ENCODE results near the gene SRP14.
"Not testable (repeated sequence)": the region's sequence is repeated elsewhere in the genome, so short reads cannot be mapped to it uniquely, and the experiment has no call there.

SRP14 gene

DNA sequence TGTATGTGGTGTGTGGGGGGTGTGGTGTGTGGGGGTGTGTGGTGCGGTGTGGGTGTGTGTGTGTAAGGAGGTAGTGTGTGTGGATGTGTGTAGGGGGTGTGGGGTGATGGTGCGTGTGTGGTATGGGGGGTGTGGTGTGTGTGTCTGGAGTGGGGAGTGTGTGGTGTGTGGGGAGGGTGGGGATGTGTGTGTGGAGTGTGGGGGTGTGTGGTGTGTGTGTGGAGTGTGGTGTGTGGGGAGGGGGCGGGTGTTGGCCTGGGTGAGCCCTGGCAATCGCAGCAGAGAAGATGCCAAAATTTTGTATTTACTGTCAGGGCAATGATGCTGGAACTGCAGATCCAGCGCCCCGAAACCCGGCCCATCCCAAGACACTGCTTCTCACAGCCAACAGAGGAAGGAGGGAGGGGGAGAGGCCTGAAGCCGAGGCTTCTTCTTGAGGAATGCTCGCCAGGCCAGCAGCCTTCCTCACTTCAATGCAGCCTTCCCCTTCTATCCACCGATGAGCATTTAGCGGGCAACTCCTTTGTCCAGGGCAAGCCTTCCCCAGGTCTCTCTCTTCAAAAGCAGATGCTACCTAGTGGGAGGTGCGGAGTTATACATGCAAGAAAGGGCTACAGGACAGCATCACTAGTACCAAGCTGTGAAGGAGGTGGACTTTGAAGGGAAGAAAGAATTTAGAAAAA, 11.9 kb upstream of the SRP14 start:
- DNase-seq (ENCODE audit: low spot score): no peak

DNA sequence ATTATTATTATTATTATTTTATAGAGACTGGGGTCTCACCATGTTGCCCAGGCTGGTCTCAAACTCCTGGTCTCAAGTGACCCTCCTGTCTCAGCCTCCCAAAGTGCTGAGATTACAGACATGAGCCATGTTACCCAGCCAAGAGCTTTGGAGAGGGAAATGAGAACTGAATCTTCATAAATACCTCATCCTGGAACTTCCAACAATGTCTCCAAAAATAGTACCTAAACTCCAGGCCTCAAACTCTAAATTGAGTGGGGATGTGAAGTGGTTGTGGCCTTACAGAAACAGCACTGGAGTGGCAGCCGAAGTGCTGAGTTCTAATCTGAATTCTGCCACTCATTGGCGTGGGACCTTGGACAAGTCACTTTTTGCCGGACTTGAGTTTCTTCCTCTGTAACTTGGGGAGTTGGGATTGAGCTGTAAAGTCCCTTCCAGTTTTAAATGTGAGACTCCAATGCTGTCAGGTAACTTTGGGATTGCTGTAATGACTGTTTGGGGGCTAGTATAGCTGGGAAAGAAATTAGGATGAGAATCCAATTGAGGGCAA, 10.0 kb upstream of the SRP14 start:
- no peak for DNase-seq (ENCODE audit: low spot score)

GRCh38 chr15:40048211-40048792, 9.3 kb upstream of the SRP14 start:
- no peak for DNase-seq (ENCODE audit: low spot score)

DNA sequence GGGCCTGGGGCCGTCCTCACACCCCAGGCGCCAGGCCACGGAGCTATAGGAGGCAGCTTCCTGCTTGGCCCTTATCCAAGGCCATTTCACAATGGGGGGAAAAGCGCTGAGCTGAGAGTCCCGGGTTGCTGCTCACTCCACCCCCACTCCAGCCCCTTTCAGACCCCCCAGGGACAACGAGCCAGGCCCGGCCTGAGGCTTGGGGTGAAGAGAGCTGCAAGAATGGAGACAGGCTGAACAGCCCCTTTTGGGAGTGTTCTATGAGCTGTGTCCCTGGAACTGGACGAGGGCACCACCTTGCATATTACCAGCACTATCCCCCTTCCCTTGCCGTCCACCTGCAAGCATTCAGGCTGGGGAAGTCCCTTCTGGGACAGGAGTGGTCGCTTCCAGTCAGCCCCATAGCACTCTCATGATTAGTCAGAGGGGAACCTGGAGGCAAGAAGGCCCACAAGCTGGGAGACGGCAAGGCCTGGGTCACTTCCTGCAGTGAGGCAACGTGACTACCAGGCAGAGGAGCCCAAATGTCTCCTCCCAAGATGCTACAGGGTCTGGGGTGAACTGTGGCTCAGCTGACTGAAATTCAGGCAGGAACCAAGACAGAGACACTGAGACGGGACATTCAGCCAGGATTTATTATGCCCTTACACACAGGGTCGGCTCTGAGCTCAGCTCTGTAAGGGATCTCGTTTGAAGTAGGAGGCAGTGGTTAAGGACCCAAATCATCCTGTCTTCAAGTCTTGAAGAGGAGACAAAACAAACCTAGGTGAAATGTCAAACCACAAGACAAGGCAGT, 8.6 kb upstream of the SRP14 start:
- DNase-seq (ENCODE audit: low spot score): peak; percentile 63

- peak; percentile 68 for DNase-seq (ENCODE audit: low spot score)
Measured at GRCh38 chr15:40046721-40047414, 7.9 kb upstream of the SRP14 start.

GRCh38 chr15:40045572-40046217, 6.7 kb upstream of the SRP14 start:
- DNase-seq (ENCODE audit: low spot score): no peak

GRCh38 chr15:40044717-40045571, 6.0 kb upstream of the SRP14 start:
- peak; percentile 94 for DNase-seq (ENCODE audit: low spot score)

DNA sequence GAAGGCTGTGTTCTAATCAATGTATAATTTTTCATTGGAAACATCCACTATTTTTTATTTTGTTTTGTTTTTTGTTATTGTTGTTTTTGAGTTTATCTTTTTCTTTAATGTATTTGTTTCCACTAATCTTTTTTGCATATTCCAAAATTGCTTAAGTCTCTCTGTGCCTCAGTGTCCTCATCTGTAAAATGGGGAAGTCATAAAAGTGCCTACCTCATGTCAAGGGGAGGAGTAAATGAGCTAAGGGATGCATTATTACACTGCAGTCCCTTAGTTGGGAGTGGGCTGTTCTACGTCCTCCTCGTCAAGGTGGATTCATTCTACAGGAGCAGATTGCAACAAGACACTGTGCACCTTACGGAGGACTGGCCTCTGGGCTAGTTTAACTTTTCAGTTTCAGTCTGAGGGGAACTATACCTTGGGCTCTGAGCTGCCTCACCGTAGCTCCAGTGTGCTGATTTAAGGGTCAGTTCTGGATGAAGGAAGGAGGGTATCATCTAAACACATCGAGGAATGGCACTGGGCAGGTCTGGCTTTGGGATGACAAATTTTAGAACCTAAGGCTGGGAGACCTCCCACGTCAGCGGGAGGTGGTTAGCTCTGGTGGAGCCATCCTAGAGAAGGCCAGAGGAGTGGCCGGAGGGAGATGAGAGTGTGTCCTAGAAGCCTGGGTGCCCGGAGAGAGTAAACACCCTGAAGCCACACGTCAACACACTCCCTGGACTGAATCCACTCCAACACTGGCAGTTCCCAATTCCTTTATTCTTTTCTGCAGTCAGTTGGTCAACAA, 5.1 kb upstream of the SRP14 start:
- no peak for DNase-seq (ENCODE audit: low spot score)

GRCh38 chr15:40042791-40043320, 3.9 kb upstream of the SRP14 start:
- DNase-seq (ENCODE audit: low spot score): no peak

DNA sequence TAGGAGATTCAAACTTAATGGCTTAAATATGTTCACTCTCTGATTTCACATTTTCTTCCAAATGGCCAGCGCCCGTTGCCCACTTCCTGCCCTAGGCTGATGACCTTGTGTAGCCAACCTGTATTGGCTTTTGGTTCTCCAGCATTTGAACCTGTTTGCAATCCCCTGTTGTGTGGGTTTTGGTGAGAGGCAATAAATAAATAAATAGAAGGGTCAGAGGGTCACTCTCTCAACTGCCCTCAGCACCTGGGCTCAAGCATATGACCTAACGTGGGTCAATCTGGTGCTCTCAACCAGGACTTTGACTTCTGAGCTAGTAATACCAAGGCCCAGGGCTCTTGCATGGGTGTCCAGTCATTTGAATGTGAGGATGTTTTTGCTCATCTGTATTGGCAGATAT, 1.8 kb upstream of the SRP14 start:
- DNase-seq (ENCODE audit: low spot score): no peak

- no peak for DNase-seq (ENCODE audit: low spot score)
Measured at GRCh38 chr15:40040293-40040635, 1.3 kb upstream of the SRP14 start.

GRCh38 chr15:40038275-40038637, 725 bp downstream of the SRP14 start:
- DNase-seq (ENCODE audit: low spot score): no peak

GRCh38 chr15:40037721-40038120, 1.3 kb downstream of the SRP14 start:
- DNase-seq (ENCODE audit: low spot score): no peak

DNA sequence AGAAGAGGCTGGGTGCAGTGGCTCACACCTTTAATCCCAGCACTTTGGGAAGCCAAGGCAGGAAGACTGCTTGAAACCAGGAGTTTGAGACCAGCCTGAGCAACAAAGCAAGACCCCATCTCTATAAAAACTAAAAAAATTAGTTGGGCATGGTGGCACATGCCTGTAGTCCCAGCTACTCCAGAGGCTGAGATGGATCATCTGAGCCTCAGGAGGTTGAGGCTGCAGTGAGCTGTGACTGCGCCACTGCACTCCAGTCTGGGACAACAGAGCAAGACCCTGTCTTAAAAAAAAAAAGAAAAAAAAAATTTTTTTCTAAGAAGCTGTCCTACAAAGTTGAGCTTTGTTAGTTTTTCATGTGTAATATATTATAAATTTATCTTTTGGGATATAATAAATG, 3.8 kb downstream of the SRP14 start:
- DNase-seq (ENCODE audit: low spot score): not testable (repeated sequence)

DNA sequence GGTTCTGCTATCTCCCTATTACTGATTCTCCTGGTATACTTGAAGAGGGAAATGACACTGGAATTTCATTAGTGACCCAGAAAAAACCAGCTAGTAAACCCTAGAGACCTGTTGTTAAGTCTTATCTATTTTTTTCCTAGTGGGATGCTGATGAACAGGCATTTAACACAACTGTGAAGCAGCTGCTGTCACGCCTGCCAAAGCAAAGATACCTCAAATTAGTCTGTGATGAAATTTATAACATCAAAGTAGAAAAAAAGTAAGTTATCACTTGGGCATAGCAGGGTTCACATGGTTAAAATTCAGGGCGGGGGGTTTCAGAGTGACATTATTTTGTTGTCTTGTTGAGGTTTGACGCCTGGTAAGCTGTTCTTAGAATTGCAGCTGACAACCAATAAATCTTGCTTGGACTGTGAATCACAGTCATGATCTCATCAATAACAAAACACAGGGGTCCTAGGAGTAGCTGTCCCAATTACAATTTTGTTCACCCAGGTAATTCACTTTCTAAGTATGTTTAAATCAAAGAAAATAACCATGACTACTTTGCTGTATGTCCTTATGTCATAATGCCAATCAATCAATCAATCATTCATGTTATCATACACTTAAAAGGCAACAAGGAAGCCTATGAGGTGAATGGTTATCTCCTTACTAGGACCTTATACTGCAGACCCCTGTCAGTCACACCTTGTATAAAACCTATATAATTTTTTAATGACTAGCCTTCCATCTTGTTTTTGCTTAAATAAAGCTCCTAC, 4.6 kb downstream of the SRP14 start:
- no peak for DNase-seq (ENCODE audit: low spot score)

DNA sequence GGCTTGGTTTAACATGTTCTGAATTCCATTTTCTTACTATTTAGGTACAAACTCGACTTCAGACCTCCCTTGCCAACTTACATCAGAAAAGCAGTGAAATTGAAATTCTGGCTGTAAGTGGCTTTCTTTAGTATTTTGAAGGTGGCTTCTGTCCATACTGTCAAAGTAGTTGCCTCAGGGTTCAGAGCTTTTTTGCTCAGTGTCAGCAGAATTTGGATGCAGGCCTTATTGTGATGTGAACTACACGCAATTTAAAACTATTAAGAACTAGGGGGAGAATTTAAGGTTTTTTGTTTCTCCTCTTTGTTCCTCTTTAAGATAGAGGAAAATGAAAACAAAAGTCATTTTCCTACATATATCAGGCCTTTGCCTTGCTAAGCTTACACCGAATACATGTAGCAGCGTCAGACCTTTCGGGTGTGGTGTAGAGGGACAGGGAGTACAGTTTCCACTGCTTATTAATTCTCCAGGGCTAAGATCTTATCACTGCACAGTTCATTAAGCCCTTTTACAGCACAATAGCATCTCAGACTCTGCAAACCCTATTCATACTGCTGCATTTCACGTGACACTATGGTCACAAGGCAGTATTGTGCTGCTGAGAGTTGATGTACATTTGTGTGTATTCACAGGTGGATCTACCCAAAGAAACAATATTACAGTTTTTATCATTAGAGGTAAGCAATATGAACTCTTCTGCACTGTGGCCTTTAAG, 6.7 kb downstream of the SRP14 start:
- no peak for DNase-seq (ENCODE audit: low spot score)

GRCh38 chr15:40031300-40031699, 7.7 kb downstream of the SRP14 start:
- DNase-seq (ENCODE audit: low spot score): no peak

Measured in GM03348 (cell line).